GM12878 (cell line): ENCODE results near the gene UBE2Z. TPM values are rescaled to one million over a fixed set of nuclear protein-coding genes. Genes with fewer than 3 reads are reported as not detected.

Experiments used
- ATAC-seq: fragments of 200-7000 bp; cut with Tn5 transposase; 3 replicates; pipeline ENCODE4 v1.9.1; 2020; ENCODE audit warnings: mild to moderate bottlenecking, moderate library complexity
- BruUV-seq: library from RNA; stranded (reverse); fragments of 400-500 nt; replicated peaks from 2 replicates; lab custom pipeline; 2021; lab: Mats Ljungman, UMichigan
- CTCF ChIA-PET: fragments of 300-600 bp; sonication (Branson Sonifier 250); formaldehyde crosslinking; extraction: SDS; loops from one replicate; lab custom pipeline; 2021; ENCODE audit warnings: inconsistent platforms; lab: Yijun Ruan, JAX
- POLR2A ChIA-PET: fragments of 350-600 bp; formaldehyde crosslinking; extraction: SDS; loops from one replicate; lab custom pipeline; 2021; ENCODE audit warnings: inconsistent platforms; lab: Charles Lee
- RAD21 ChIA-PET: fragments of 300-600 bp; sonication (Branson Sonifier 250); formaldehyde crosslinking; loops from one replicate; lab custom pipeline; 2023; ENCODE audit warnings: antibody characterized with exemption; ENCODE audit not compliant: unreplicated experiment; lab: Charles Lee
- SMC1A ChIA-PET: fragments of 300-600 bp; sonication (Branson Sonifier 250); formaldehyde crosslinking; loops from one replicate; lab custom pipeline; 2023; ENCODE audit not compliant: unreplicated experiment, uncharacterized antibody; lab: Charles Lee
- DNase-seq: peaks from one replicate; pipeline ENCODE4 v3.0.0-alpha.2; 2011; ENCODE audit warnings: low read depth, low spot score
- FAIRE-seq: peaks from 3 replicates; lab custom pipeline; 2011; peaks lifted over from hg19 to GRCh38; lab: Jason Lieb, UNC
- H2AFZ ChIP-seq: 2 replicates; pipeline ENCODE4 v1.6.0; 2011; ENCODE audit warnings: low read depth, low read length, control low read depth; ENCODE audit not compliant: control insufficient read depth
- H3K27ac ChIP-seq: 2 replicates; pipeline ENCODE4 v1.5.1; 2011; ENCODE audit warnings: control low read depth; ENCODE audit not compliant: control insufficient read depth, insufficient read depth
- H3K27me3 ChIP-seq, 2 experiments: replicated peaks in 1 of 2; 2 replicates each; pipeline versions ENCODE4 v1.6.0 to v1.6.1; 2011; ENCODE audit warnings: low read length in 1 of 2; ENCODE audit not compliant: control insufficient read depth in 2 of 2, insufficient read depth in 2 of 2
- H3K36me3 ChIP-seq, 2 experiments: 2 replicates each; pipeline ENCODE4 v1.5.1; 2011; ENCODE audit warnings: low read length in 1 of 2; ENCODE audit not compliant: control insufficient read depth in 2 of 2, insufficient read depth in 2 of 2
- H3K4me1 ChIP-seq: 2 replicates; pipeline ENCODE4 v1.6.1; 2011; ENCODE audit warnings: mild to moderate bottlenecking, low read length, moderate library complexity, mixed read lengths; ENCODE audit not compliant: control insufficient read depth, insufficient read depth
- H3K4me2 ChIP-seq: 2 replicates; pipeline ENCODE4 v1.6.0; 2011; ENCODE audit warnings: control low read depth; ENCODE audit not compliant: control insufficient read depth, insufficient read depth
- H3K4me3 ChIP-seq: fragments of 200-600 bp; sonication (generic); 2 replicates; pipeline ENCODE4 v1.5.1; 2016
- H3K79me2 ChIP-seq: 2 replicates; pipeline ENCODE4 v1.6.0; 2011; ENCODE audit warnings: low read length; ENCODE audit not compliant: control insufficient read depth, insufficient read depth
- H3K9ac ChIP-seq: 2 replicates; pipeline ENCODE4 v1.8.0; 2011; ENCODE audit warnings: low read length, control low read depth, mixed read lengths; ENCODE audit not compliant: control insufficient read depth, insufficient read depth
- H3K9me3 ChIP-seq: replicated peaks from 3 replicates; pipeline ENCODE4 v1.5.1; 2011; ENCODE audit warnings: mild to moderate bottlenecking, low read length; ENCODE audit not compliant: control insufficient read depth, insufficient read depth
- H4K20me1 ChIP-seq: 2 replicates; pipeline ENCODE4 v1.6.0; 2011; ENCODE audit not compliant: control insufficient read depth, insufficient read depth
- BCLAF1 ChIP-seq: fragments of 450-650 bp; IDR thresholded peaks from 2 replicates; pipeline ENCODE4 v1.6.1; 2017; ENCODE audit warnings: antibody characterized with exemption, mild to moderate bottlenecking, moderate library complexity
- BHLHE40 ChIP-seq, 2 experiments: fragments of 450-650 bp in 1 of 2; IDR thresholded peaks; 2 replicates each; pipeline ENCODE4 v1.6.1; 2011 to 2017; ENCODE audit warnings: low read depth in 2 of 2, borderline replicate concordance in 1 of 2, improper control_type of control experiment in 1 of 2, low read length in 1 of 2, mild to moderate bottlenecking in 1 of 2
- EGR1 ChIP-seq, 2 experiments: IDR thresholded peaks; 1 replicate in 1 of 2; 2 replicates in 1 of 2; pipeline ENCODE4 v1.6.1; 2011 to 2012; ENCODE audit warnings: low read depth in 2 of 2, low read length in 2 of 2, borderline replicate concordance in 1 of 2, mild to moderate bottlenecking in 1 of 2, moderate library complexity in 1 of 2
- IRF4 ChIP-seq: IDR thresholded peaks from 2 replicates; pipeline ENCODE4 v1.6.1; 2011; ENCODE audit warnings: low read depth, low read length
- NBN ChIP-seq: fragments of 450-650 bp; IDR thresholded peaks from 2 replicates; pipeline ENCODE4 v1.6.1; 2016
- RAD21 ChIP-seq: IDR thresholded peaks from 2 replicates; pipeline ENCODE4 v1.6.1; 2011; ENCODE audit warnings: mild to moderate bottlenecking, low read depth, low read length, moderate library complexity; ENCODE audit not compliant: insufficient read depth
- SPI1 ChIP-seq: IDR thresholded peaks from 2 replicates; pipeline ENCODE4 v1.6.1; 2011; ENCODE audit warnings: low read depth, mild to moderate bottlenecking, low read length, moderate library complexity, borderline replicate concordance; ENCODE audit not compliant: insufficient read depth
- YY1 ChIP-seq: IDR thresholded peaks from 2 replicates; pipeline ENCODE4 v1.6.1; 2011; ENCODE audit warnings: low read depth, mild to moderate bottlenecking, low read length
- WGBS: methylation state at CpG from one replicate; pipeline ENCODE4 v1.1.6; 2016; ENCODE audit warnings: low lambda C conversion rate; ENCODE audit not compliant: insufficient replicate concordance, insufficient coverage; ENCODE audit errors: missing lambda C conversion rate; 5-methylcytosine and 5-hydroxymethylcytosine counted together
- in situ Hi-C: fragments of 300-500 bp; cut with MboI; formaldehyde crosslinking; loops from 9 replicates; pipeline ENCODE4 v1.14.3; 2018; ENCODE audit warnings: mixed read lengths
- intact Hi-C: fragments of 100-400 bp; cut with micrococcal nuclease; formaldehyde crosslinking; loops from one replicate; pipeline ENCODE4 v1.14.2; 2022; ENCODE audit not compliant: unreplicated experiment
- polyA plus RNA-seq, 11 experiments: library from polyadenylated mRNA; depleted of rRNA in 4 of 11; unstranded in 6 of 11; stranded (reverse) in 5 of 11; fragments of >200 nt; fragmentation: Nextera tagmentation in 4 of 11; fragmentation: Illumina TruSeq in 1 of 11; extraction: Ambion mirVana in 4 of 11; extraction: Trizol in 1 of 11; gene quantifications; 1 replicate in 1 of 11; 2 replicates in 10 of 11; pipeline versions ENCODE4 v1.2.1 to v1.2.3, GENCODE V29; 2011 to 2016; ENCODE audit warnings: inconsistent platforms in 2 of 11, missing spikeins in 2 of 11, low read depth in 1 of 11
- total RNA-seq, 4 experiments: library from RNA; depleted of rRNA in 3 of 4; stranded (reverse); fragments of >200 nt in 3 of 4; fragmentation: Illumina TruSeq in 1 of 4; extraction: Trizol in 1 of 4; gene quantifications; 2 replicates each; pipeline versions ENCODE4 v1.2.1 to v1.2.3, GENCODE V29; 2013 to 2021
- TF ChIP-seq, protein P1 (sequence below): fragments of 450-650 bp; IDR thresholded peaks from 2 replicates; pipeline ENCODE4 v1.6.1; 2016; ENCODE audit warnings: mild to moderate bottlenecking
- TF ChIP-seq, protein P2 (sequence below): IDR thresholded peaks from 2 replicates; pipeline ENCODE4 v1.6.1; 2012; ENCODE audit warnings: mild to moderate bottlenecking, low read depth, low read length

The UBE2Z gene
- total and polyA plus RNA-seq, 10 of the 15 experiments (the other 5 are each of a cell fraction or from before 2014, with no cell fraction given), result 23.1 to 191 (median 57.4) TPM

GRCh38 chr17:48878920-48879898 is 29.0 kb upstream of the UBE2Z start:
- H3K9ac ChIP-seq, result no peak overlapping the region
- no peaks in the 10 kb centered on the region for H3K9me3 ChIP-seq
- SMC1A ChIA-PET, result interaction anchor here (0.5 to 11.9 kb wide), 50 partner anchors 9 to 247 kb away, joined by 3 to 281 read pairs (median 4); partner anchors contain the start of genes ATP5MC1, CALCOCO2, PRAC2 and TTLL6
- H3K4me1 ChIP-seq, result peaks cover 23% of the 10 kb centered on the region
- H3K27me3 ChIP-seq, result no peaks in the 10 kb centered on the region
- no peak overlapping the region for H3K4me3 ChIP-seq
- no peaks in the 10 kb centered on the region for H4K20me1 ChIP-seq
- H2AFZ ChIP-seq, result no peak overlapping the region
- ATAC-seq, result peak; percentile 89
- H3K4me2 ChIP-seq, result no peak overlapping the region
- H3K79me2 ChIP-seq, result no peaks in the 10 kb centered on the region
- RAD21 ChIA-PET, result interaction anchor here (0.6 to 17.3 kb wide), 44 partner anchors 9 to 280 kb away, joined by 3 to 376 read pairs (median 4); partner anchors contain the start of genes ATP5MC1, CALCOCO2, HOXB13 and PRAC1
- no peaks in the 10 kb centered on the region for H3K36me3 ChIP-seq
- 8% methylated on average over 12 of the region's 12 CpGs for WGBS
- DNase-seq, result peak; percentile 55
- H3K27ac ChIP-seq, result no peak overlapping the region
- POLR2A ChIA-PET, result interaction anchor here (0.8 to 1.6 kb wide), 5 partner anchors 11 to 200 kb away, joined by 3 to 5 read pairs (median 3); no protein-coding TSS in a partner anchor
- in situ Hi-C loops, result loop anchor here (5.0 kb wide), 1 partner anchor 67 kb away; no protein-coding TSS in a partner anchor
- peak; percentile 72 for FAIRE-seq
- CTCF ChIA-PET, result interaction anchor here (0.5 to 18.3 kb wide), 64 partner anchors 10 to 412 kb away, joined by 3 to 490 read pairs (median 4); partner anchors contain the start of genes ATP5MC1, CALCOCO2, PRAC1 and PRAC2
- intact Hi-C loops, result loop anchor here (1.0 kb wide), 4 partner anchors 65 to 203 kb away; no protein-coding TSS in a partner anchor
- BruUV-seq, result no TSS peak
- TF ChIP-seq EGR1 (IDR thresholded peaks at IDR 0.05; ENCODE audit: borderline replicate concordance in 1 of 2, low read depth in 2 of 2, low read length in 2 of 2) (0 out of 3 replicates have a peak, but pooled peaks of 1 of the 2 experiments have one; percentile 19), IRF4 (0 out of 2 replicates have a peak, but pooled peaks have one; percentile 7), RAD21 (peak; percentile 99), YY1 (0 out of 2 replicates have a peak, but pooled peaks have one; percentile 49), NBN (peak; percentile 55; the same call in 1 of the 2 replicates), BCLAF1 (no peak), BHLHE40 (IDR thresholded peaks at IDR 0.05; ENCODE audit: borderline replicate concordance in 1 of 2, low read depth in 2 of 2, low read length in 1 of 2) (0 out of 4 replicates have a peak, but pooled peaks of 1 of the 2 experiments have one; percentile 24), SPI1 (peak; percentile 47; the same call in 1 of the 2 replicates)
- TF ChIP-seq, protein P1, sequence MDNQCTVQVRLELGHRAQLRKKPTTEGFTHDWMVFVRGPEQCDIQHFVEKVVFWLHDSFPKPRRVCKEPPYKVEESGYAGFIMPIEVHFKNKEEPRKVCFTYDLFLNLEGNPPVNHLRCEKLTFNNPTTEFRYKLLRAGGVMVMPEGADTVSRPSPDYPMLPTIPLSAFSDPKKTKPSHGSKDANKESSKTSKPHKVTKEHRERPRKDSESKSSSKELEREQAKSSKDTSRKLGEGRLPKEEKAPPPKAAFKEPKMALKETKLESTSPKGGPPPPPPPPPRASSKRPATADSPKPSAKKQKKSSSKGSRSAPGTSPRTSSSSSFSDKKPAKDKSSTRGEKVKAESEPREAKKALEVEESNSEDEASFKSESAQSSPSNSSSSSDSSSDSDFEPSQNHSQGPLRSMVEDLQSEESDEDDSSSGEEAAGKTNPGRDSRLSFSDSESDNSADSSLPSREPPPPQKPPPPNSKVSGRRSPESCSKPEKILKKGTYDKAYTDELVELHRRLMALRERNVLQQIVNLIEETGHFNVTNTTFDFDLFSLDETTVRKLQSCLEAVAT, result peak; percentile 53; the same call in 1 of the 2 replicates
- TF ChIP-seq, protein P2, sequence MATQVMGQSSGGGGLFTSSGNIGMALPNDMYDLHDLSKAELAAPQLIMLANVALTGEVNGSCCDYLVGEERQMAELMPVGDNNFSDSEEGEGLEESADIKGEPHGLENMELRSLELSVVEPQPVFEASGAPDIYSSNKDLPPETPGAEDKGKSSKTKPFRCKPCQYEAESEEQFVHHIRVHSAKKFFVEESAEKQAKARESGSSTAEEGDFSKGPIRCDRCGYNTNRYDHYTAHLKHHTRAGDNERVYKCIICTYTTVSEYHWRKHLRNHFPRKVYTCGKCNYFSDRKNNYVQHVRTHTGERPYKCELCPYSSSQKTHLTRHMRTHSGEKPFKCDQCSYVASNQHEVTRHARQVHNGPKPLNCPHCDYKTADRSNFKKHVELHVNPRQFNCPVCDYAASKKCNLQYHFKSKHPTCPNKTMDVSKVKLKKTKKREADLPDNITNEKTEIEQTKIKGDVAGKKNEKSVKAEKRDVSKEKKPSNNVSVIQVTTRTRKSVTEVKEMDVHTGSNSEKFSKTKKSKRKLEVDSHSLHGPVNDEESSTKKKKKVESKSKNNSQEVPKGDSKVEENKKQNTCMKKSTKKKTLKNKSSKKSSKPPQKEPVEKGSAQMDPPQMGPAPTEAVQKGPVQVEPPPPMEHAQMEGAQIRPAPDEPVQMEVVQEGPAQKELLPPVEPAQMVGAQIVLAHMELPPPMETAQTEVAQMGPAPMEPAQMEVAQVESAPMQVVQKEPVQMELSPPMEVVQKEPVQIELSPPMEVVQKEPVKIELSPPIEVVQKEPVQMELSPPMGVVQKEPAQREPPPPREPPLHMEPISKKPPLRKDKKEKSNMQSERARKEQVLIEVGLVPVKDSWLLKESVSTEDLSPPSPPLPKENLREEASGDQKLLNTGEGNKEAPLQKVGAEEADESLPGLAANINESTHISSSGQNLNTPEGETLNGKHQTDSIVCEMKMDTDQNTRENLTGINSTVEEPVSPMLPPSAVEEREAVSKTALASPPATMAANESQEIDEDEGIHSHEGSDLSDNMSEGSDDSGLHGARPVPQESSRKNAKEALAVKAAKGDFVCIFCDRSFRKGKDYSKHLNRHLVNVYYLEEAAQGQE, result peak; percentile 44; the same call in 1 of the 2 replicates
